GM11168 (cell line): Measurements from ENCODE around the gene GRIK2.

ENCODE experiments used
- in situ Hi-C: fragments of 300-500 bp; cut with MboI; formaldehyde crosslinking; loops from one replicate; pipeline ENCODE4 v1.12.0; 2022; ENCODE audit warnings: low sequenced_read_pairs; ENCODE audit not compliant: unreplicated experiment

The GRIK2 gene

DNA sequence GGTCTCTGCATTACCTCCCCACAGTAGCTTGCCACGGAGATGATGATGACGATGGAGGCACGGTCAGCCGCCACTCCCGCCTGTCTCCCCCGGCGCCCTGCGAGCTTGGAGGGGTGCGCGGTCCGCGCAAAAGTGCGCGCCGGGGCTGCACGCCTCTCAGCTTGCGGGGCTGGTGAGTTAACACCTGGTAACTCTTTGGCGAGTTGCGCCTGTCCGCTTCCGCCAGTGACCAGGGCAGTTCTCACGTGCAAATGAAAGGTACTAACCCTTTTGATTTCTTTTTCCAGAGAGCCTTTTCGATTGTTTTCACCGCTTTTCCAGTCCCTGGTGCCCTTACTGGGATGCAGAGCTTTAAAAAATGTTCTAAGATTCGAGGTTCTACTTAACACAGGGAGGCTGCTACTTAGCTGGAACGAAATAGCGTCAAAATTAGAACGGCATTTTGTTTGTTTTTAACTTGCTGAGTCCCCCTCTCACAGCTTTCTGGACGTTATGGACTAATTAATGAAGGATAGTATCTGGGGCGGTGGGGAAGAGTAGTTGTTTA, 6.2 kb downstream of the GRIK2 start:
- in situ Hi-C loops: no loop called here

DNA sequence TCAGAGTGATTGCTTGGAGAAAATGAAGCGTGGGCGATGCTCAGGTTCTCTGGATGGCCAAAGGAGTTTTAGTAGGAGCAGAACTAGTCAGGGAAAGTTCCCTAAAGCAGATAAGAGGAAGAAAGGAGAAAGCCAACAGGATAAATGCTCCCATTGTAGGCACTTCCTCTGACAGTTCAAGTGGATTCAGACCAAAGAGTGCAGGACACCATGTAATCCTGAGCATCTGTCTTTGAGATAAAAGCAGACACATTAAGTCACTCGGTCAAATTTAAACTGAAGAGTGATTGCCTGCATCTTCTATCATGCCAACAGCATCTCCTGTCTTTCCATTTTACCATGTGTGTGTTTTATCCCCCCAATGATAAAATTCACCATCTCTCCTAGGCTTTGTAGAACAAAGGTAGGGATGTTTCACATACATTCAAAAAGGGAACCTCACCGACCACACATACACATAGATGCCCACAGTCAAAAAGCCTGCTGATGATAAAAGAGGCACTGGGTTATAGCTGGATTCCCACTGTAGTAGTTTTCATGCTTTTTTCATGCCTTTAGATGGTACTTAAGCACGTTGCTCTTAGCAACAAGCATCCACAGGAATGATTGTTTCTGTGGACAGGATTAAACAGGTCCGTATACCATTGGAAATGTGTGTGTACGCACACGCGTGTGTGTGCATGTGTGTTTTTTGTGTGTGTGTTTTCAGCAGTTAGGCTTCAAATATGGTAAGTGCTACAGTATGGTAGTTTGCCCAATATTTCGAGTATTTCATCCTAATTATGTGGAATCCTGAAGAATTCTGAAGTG, 7.0 kb downstream of the GRIK2 start:
- in situ Hi-C loops: no loop called here

DNA sequence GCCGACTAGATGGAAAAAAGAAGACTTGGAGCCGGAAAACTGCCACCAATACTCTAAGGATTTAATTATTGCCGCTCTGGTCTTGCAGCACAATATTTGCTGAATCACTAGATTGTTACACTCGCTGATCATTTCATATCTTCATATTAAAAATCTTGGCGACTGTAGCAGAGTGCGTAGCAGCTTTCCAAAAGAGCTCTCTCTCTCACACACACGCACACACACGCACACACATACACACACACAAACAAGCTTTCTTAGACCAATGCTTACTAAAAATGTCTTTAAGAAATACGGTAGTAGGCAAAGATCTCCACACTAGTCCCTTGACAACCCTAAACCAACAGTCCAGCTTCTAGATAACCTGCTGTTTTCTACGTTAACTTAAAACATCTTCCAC, 7.7 kb downstream of the GRIK2 start:
- in situ Hi-C loops: no loop called here

DNA sequence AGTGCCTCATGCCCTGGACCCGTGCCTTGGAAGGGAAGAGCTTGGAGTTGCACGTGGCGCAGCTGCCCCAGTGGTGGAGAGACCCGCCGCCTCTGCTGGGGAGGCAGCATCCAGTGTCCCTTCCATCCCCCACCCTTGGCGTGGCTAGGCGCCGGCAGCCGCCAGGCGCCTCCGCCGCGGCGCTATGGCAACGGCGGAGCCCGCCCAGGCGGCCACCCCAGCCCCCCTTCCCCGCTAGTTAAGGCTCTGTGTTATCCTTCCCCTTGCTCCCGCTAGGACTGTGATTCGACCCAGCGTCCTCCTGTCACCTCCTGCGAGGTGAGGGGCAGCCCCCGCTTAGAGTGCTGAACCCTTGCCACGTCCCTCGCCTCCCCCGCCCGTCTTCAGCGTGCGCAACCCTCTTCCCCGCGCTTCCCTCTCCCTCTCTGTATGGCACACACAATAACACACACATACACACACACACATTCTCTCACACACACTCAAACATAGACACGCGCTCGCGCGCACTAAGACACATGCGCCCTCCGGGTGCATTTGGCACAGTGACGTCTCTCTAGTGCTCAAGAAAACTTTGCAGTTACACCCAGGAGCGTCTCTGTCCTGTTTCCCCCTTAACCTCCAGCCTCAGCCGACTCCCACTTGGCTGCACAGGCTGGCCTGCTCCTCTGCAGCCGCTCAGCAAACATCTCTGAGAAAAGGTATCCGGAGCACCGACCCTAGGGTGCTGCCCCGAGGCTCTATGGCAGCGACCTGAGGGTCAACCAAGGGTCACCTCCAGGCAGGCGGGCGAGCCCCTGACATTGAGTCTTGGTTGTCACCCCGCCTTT, 8.5 kb downstream of the GRIK2 start:
- in situ Hi-C loops: no loop called here

DNA sequence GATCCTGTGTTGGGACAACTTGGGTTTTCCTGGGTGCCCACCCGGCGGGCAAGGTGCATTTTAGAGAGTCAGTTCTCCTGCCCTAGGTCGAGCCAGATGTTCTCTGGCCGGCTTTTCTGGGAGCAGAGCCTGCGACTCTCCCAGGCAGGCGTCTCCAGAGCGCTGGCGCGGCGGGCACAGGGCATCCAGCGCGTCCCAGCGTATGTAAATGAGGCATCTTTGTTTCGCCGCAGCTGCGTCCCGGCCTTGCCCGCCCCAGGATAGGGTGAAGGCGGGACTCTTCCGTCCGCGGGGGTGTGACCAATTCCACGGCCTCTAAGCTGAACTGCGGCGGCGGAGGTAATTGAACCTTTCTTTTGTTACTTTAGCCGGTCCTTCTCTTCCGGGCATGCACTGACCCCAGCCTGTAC, 9.1 kb downstream of the GRIK2 start:
- in situ Hi-C loops: no loop called here

DNA sequence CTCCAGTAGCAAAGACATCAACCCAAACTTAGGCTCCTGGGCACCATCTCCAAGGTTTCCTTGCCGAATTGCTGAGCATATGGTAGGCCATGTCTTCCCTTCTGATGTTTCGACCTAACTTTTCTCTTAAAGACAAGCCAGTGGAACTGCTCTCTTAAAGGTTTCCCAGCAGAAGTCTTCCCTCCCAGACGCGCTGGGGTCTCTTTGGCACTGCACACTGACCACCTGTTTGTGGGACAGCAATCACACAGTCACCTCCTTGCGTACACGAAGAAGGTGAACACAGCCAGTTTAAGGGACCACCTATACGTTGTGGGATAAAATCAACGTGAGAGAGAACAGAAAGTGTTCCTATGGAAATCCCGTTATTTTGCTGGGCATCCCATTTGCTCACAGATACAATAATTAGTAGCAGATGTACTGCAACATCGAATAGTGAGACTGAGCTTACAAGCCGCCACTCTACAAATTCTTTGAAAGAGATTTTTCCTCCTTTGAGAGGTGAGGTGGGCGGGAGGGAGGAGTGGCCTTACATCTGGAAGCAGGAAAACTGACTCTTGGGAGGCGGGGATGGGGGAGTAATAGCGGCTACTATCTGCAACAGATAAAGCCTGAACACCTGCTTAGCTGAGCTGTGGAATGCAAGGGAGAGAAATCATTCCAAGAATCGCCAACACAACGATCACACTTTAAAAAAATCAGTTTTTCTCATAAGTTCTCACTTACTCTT, 9.9 kb downstream of the GRIK2 start:
- in situ Hi-C loops: no loop called here

DNA sequence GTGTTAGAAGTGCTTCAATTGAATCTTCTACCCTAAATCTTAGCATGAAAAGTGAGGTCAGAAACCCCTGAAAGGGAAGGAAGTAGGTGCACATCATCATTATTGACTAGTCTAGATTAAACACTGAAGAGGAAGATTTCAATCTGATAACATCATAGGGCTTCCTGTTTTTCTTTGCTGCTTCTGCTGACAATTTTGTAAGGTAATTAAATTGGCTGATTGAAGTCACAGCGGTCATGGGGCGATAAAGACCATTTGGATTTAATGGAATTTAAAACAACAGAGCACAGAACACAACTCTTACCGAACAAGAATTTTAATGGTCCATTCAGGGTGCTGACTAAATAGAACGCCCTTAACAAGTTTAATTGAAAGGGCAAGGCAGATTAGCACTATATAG, 11.3 kb downstream of the GRIK2 start:
- in situ Hi-C loops: no loop called here

DNA sequence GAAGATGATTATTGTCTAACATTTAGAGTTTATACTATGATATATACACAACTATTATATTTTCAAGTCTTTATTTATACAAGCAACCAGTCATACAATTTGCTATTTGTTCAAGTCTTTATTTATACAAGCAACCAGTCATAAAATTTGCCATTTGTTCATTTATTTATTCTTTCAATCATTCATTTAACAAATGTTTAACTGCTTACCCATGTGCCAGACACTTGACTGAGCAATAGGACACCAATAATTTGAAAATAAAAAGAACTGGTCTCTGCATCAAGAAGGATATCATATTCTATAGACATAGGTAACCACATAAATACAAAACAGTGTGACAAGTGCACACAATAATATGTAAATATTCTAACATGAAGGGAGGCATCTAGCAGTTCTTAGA, 20.3 kb downstream of the GRIK2 start:
- in situ Hi-C loops: no loop called here

DNA sequence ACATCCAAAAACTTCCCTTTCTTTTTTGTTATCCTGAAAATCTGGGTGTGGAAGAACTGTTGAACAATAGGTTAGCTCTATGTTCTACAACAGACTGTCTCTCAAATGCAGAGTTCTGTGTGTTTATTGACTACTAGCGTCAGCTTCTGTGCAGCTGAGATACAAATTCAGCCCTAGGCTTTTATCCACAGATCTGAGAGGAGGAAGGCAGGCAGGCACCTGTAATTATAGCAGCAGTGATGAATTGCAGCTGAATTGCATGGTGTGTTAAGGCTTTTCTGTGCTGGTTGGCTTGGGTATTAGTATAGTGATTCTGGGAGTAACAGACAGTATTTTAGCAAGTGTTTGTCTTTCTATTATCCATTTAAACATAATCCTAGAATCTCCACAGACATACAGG, 24.4 kb downstream of the GRIK2 start:
- in situ Hi-C loops: no loop called here

DNA sequence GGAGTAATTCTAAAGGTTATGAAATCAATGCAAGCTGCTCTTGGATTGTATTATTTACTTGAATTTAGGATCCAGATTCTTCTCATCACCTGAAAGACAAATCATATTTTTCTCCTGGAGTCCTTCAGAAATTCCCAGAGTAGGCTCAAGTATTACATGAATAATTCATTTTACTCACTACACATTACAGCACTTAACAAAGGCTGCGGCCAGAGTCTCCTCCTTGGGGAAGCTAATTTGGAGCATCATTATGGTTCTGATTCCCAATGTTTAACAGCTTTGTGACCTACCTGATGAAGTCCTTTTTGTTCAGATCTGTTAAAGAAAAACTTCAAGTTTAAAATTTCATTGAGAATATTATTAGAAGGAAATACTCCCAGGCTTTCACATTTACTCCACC, 28.7 kb downstream of the GRIK2 start:
- in situ Hi-C loops: no loop called here

DNA sequence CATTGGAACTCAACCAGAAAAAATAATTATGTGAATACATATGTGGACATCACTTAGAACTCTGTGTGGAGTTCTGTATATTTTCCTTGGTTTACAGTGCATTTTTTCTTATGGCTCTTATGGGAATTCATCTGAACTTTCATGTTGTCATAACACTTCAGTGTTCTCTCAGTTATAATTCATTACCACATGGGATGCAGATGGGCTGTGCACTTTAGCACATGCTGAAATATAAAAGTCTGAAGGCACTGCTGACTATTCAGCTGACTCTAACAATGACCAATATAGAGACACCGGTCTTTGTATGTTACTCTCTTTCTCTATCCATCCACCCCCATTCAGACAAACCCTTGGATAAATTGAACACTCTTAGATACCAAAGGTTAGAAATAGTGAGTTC, 29.3 kb downstream of the GRIK2 start:
- in situ Hi-C loops: no loop called here

DNA sequence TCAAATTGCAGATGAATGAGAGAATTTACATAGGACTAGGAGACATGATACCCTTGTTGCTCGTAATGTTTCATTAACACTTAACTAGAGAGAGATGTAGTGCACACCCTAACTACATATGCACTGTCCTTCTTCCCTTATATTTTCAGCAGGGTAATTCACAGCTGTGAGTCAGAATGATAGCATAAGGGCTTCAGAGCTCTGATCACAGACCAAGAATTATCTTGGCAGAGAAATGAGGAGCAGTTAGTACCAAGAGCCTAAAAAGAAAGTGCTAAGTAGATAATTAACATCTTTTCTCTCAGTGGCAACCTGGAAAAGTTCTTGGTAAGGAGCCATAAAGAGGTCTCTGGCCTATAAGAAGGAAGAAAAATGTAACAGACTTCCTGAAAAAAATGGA, 35.8 kb downstream of the GRIK2 start:
- in situ Hi-C loops: no loop called here

DNA sequence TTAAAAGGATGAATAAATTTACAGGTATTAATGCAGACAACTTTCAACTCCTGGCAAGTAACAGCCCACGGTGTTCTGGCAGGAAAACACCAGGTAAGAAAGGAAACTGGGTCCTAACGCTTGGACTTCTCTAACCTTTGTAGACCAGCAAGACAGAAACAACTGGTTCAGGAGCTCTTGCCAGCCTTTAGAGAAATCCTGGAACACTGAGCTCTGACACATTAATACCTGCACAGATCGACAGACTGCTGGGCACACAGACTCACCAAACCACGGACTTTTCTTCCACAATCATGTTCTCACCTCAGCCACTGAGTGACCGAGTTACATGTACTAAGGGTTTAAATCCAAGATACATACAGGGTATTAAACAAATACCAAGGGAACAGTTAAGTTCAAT, 36.3 kb downstream of the GRIK2 start:
- in situ Hi-C loops: no loop called here

DNA sequence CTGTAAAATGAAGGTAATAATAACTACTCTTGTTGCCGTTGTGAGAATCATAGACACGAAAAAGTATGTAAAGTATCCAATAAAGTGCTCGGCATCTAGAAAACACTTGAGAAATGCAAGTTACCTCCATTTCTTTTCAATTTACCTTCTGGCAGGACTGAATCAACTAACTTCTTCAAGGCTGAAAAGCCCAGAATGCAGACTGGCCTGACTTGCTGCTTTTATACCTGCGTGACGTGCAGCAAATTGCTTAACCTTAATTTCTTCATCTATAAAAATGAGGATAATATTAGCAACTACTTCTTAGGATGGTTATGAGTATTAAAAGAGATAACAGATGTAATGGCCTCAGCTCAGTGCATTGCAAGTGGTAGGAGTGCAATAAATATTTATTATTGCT, 39.6 kb downstream of the GRIK2 start:
- in situ Hi-C loops: no loop called here

DNA sequence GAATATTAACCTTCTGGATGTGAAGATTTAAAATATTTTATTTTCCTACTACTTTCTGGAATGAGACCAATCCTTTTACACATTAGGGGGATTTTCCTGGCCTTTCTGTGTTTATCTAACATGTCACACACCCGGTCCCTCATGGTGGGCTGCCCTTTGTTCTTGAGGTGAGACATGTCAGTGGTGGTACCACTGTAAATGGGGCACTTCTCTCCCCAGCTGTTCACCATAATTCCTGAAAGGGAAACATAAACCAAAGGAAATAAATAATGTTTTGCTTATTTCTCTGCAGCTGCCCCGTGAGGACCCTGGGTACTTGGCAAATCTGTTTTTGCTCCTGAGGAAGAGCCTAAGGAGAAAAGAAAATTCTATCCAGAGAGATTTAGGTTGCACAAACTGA, 41.1 kb downstream of the GRIK2 start:
- in situ Hi-C loops: no loop called here

DNA sequence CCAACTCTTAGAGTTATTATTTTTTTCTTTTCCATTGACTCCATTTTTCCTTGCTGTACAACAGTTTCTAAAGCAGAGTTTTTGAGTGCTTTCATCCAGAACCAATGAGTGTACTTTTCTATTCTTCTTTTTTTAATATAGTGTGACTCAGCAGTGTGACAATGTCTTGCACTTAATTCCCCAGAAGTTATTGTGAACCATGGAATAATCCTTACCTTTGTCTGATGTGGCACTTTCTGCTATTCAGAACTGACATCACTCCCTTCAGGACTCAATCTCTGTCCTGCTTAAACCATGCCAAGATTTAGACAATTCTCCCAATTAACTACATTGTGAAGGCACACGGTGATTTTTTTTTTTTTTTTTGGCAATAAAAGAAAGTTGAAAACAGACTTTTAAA, 41.5 kb downstream of the GRIK2 start:
- in situ Hi-C loops: no loop called here

DNA sequence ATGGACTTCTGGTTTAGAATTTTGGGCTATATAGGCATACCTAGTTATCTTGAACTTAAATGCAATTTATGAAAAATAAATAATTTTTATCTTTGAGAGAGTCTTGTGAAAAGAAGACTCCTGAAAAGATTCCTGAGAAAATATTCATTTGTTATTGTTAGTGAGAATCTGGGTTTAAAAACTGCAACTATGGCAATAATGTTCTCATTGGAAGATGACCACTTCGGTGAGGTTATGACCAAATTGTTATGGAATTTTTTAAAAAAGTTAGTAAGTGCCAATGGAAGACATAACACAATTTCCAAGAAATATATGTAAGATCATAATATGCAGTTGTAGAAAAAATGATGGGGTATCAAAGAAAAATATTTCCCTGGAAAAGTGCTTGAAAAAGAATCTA, 46.3 kb downstream of the GRIK2 start:
- in situ Hi-C loops: no loop called here

DNA sequence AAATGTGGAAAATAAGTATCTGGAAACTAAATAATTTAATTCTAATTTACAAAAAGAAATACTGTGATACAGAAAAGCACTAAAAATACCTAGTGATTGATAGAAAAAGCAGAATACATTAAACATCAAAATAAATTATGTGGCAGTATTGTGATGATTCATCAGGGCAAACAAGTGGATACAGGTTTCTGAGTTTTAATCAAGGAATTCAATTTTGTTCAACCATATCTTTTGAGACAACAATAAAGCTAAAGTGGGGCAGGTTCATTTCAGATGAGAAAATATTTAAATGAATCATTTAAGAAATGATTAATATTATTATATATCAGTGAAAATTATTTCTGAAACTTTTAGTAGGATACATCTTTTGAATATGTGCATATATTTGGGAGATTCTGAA, 49.8 kb downstream of the GRIK2 start:
- in situ Hi-C loops: no loop called here

DNA sequence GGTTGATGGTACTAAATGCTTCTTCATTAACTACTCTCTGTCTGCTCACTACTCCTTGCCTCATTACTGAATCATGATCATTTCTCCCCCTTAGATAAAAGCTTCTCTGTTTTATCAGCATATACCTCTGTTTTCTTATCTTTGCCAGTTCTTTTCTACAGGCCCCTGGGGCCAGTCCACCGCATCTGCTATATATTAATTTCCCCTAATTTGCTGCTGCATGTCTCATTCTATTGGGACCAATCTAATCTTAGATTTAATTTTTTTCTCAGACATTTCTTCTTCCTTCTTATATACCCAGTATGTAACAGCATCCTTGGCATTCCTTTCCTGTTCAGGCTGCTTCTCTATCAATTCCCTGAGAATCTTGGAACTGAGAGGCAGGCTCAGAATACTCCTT, 51.2 kb downstream of the GRIK2 start:
- in situ Hi-C loops: no loop called here

DNA sequence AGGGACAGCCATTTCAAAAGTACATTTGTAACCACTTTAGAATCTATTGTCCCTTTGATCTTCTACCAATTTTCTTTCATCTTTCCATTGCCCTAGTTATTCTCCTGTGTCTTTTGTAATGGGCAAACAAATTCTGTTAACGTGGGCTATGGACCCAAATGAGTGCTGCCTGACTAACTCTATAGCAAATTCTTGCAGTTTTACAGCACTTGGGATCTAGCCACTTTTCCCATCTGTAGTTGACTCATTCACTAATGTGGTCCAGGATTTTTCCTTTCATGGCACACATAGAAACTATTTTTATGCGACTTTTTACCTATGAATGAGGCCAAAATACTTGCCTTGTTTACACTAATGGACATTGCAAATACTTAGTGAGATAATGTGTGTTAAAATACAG, 52.0 kb downstream of the GRIK2 start:
- in situ Hi-C loops: no loop called here

DNA sequence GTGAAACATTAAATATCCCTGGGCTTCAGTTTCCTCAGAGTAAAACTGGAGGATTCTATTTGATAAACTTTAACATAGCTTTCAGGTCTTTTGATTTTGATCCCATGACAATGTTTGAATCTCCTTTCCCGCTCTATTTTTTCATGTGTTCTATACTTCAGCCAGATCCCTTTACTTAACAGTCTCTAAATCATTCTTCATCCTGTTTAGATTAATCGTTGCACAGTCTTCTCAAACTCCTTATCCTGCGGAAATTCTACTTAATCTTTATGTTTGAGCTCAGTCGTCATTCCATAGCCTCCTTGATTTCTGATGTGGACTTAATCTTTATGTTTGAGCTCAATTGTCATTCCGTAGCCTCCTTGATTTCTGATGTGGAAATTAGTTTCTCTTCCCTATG, 57.4 kb downstream of the GRIK2 start:
- in situ Hi-C loops: no loop called here
